Keratinocyte (primary cell): ENCODE results near the gene SLC25A13. TPM values are rescaled to one million over a fixed set of nuclear protein-coding genes. Genes with fewer than 3 reads are reported as not detected.

Experiments
- DNase-seq: peaks from one replicate; pipeline ENCODE4 v3.0.0-alpha.2; 2011; ENCODE audit warnings: low read depth, missing footprints, low spot score
- FAIRE-seq: peaks from 2 replicates; lab custom pipeline; 2011; peaks lifted over from hg19 to GRCh38; lab: Jason Lieb, UNC
- H2AFZ ChIP-seq: 2 replicates; pipeline ENCODE4 v1.6.0; 2012; ENCODE audit warnings: low read length, control low read depth, inconsistent platforms; ENCODE audit not compliant: control insufficient read depth
- H3K27ac ChIP-seq: 2 replicates; pipeline ENCODE4 v1.5.1; 2011; ENCODE audit warnings: low read length; ENCODE audit not compliant: control insufficient read depth, insufficient read depth
- H3K27me3 ChIP-seq: 3 replicates; pipeline ENCODE4 v1.6.0; 2011; ENCODE audit warnings: low read length; ENCODE audit not compliant: control insufficient read depth, insufficient read depth; ENCODE audit errors: extremely low read depth
- H3K36me3 ChIP-seq, 2 experiments: 2 replicates in 1 of 2; 3 replicates in 1 of 2; pipeline ENCODE4 v1.5.1; 2011; ENCODE audit warnings: low read length in 2 of 2, mild to moderate bottlenecking in 1 of 2; ENCODE audit not compliant: control insufficient read depth in 2 of 2, insufficient read depth in 2 of 2; ENCODE audit errors: extremely low read depth in 1 of 2
- H3K4me1 ChIP-seq: 3 replicates; pipeline ENCODE4 v1.5.1; 2011; ENCODE audit warnings: low read length; ENCODE audit not compliant: control insufficient read depth, insufficient read depth; ENCODE audit errors: extremely low read depth
- H3K4me2 ChIP-seq: 3 replicates; pipeline ENCODE4 v1.6.0; 2011; ENCODE audit warnings: low read depth, low read length; ENCODE audit not compliant: control insufficient read depth, insufficient read depth; ENCODE audit errors: extremely low read depth
- H3K4me3 ChIP-seq, 3 experiments: fragments of 200-600 bp in 1 of 3; sonication (generic) in 1 of 3; 2 replicates in 2 of 3; 3 replicates in 1 of 3; pipeline ENCODE4 v1.5.1; 2011 to 2016; ENCODE audit warnings: low read length in 3 of 3, mild to moderate bottlenecking in 3 of 3, control low read depth in 2 of 3, inconsistent platforms in 1 of 3, low read depth in 1 of 3, mixed read lengths in 1 of 3, mixed run types in 1 of 3, moderate library complexity in 1 of 3; ENCODE audit not compliant: control insufficient read depth in 2 of 3, insufficient read depth in 2 of 3; ENCODE audit errors: extremely low read depth in 1 of 3
- H3K79me2 ChIP-seq: 2 replicates; pipeline ENCODE4 v1.6.0; 2012; ENCODE audit warnings: low read length; ENCODE audit not compliant: control insufficient read depth, insufficient read depth
- H3K9ac ChIP-seq: 3 replicates; pipeline ENCODE4 v1.6.0; 2011; ENCODE audit warnings: low read length; ENCODE audit not compliant: control insufficient read depth, insufficient read depth; ENCODE audit errors: extremely low read depth
- H3K9me1 ChIP-seq: 3 replicates; pipeline ENCODE4 v1.6.0; 2011; ENCODE audit warnings: low read length; ENCODE audit not compliant: control insufficient read depth, insufficient read depth; ENCODE audit errors: extremely low read depth
- H3K9me3 ChIP-seq: 2 replicates; pipeline ENCODE4 v1.5.1; 2012; ENCODE audit warnings: low read depth, low read length; ENCODE audit not compliant: control insufficient read depth
- H4K20me1 ChIP-seq: 3 replicates; pipeline ENCODE4 v1.6.0; 2011; ENCODE audit warnings: low read length; ENCODE audit not compliant: control insufficient read depth, insufficient read depth; ENCODE audit errors: extremely low read depth
- EZH2 ChIP-seq: IDR thresholded peaks from one replicate; pipeline ENCODE4 v1.6.1; 2012; ENCODE audit warnings: inconsistent platforms, mild to moderate bottlenecking, low read length, moderate library complexity
- dilution Hi-C: fragments of 300-500 bp; cut with MboI; formaldehyde crosslinking; loops from one replicate; pipeline ENCODE4 v1.7.0; 2020; ENCODE audit warnings: low sequenced_read_pairs; ENCODE audit not compliant: extremely low pct_ligation_motif_present
- polyA plus RNA-seq, 5 experiments: library from polyadenylated mRNA; depleted of rRNA in 3 of 5; stranded (reverse) in 3 of 5; stranded (forward) in 1 of 5; unstranded in 1 of 5; fragments of >200 nt; gene quantifications; 1 replicate in 1 of 5; 2 replicates in 3 of 5; 3 replicates in 1 of 5; pipeline versions ENCODE4 v1.2.1 to v1.2.3, GENCODE V29; 2011 to 2012; ENCODE audit warnings: missing spikeins in 2 of 5, low read depth in 1 of 5, low replicate concordance in 1 of 5
- TF ChIP-seq, protein P1 (sequence below), 3 experiments: IDR thresholded peaks in 1 of 3; conservative IDR thresholded peaks in 1 of 3; optimal IDR thresholded peaks in 1 of 3; 2 replicates in 2 of 3; 3 replicates in 1 of 3; pipeline versions ENCODE3 to v1.5.1; 2011; ENCODE audit warnings: low read length in 3 of 3, mild to moderate bottlenecking in 3 of 3, moderate library complexity in 2 of 3, control low read depth in 1 of 3, inconsistent platforms in 1 of 3; ENCODE audit not compliant: insufficient read depth in 2 of 3; ENCODE audit errors: extremely low read depth in 1 of 3

Gene SLC25A13
- polyA plus RNA-seq, 1 donor (not counting 4 experiments of a cell fraction or from before 2014, with no cell fraction given), result 29.4 TPM

DNA sequence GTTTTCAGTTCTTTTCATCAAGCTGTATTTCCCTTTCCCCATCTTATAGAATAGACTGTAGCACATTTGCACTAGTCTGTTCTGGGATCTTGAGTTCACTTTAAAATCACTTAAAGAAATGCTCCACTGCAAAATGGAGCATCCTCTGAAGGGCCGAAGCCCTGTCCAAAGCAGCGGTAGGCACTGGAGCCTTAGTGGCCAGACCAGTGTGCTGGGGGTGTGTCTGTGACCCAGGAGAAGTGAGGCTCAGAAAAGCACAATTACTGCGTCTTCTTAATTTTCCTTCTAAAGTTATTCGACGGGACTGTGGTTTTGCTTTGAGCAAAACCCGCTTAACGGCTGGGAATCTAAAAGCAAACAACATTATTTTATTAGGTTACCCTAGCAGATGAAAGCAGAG, 205.7 kb downstream of the SLC25A13 start:
- Histone ChIP-seq H3K9ac (no peak overlapping the region), H3K27me3 (no peaks in the 10 kb centered on the region), H3K36me3 (peaks cover 0 to 4% of the 10 kb centered on the region in 2 experiments), H3K79me2 (no peaks in the 10 kb centered on the region), H3K9me3 (no peaks in the 10 kb centered on the region), H3K4me2 (no peak overlapping the region), H2AFZ (no peak overlapping the region), H3K4me1 (no peaks in the 10 kb centered on the region), H4K20me1 (no peaks in the 10 kb centered on the region), H3K4me3 (no peak overlapping the region), H3K27ac (no peak overlapping the region), H3K9me1 (no peaks in the 10 kb centered on the region)
- no peak for TF ChIP-seq EZH2
- TF ChIP-seq, protein P1, sequence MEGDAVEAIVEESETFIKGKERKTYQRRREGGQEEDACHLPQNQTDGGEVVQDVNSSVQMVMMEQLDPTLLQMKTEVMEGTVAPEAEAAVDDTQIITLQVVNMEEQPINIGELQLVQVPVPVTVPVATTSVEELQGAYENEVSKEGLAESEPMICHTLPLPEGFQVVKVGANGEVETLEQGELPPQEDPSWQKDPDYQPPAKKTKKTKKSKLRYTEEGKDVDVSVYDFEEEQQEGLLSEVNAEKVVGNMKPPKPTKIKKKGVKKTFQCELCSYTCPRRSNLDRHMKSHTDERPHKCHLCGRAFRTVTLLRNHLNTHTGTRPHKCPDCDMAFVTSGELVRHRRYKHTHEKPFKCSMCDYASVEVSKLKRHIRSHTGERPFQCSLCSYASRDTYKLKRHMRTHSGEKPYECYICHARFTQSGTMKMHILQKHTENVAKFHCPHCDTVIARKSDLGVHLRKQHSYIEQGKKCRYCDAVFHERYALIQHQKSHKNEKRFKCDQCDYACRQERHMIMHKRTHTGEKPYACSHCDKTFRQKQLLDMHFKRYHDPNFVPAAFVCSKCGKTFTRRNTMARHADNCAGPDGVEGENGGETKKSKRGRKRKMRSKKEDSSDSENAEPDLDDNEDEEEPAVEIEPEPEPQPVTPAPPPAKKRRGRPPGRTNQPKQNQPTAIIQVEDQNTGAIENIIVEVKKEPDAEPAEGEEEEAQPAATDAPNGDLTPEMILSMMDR (optimal IDR thresholded peaks at IDR 0.05 in 1 of 3, IDR thresholded peaks at IDR 0.05 in 1 of 3, conservative IDR thresholded peaks at IDR 0.05 in 1 of 3; ENCODE audit: extremely low read depth in 1 of 3, insufficient read depth in 2 of 3, low read length in 3 of 3), result no peak
- DNase-seq (no peak), FAIRE-seq (no peak)
- dilution Hi-C loops, result no loop called here

GRCh38 chr7:96114190-96114589, 207.7 kb downstream of the SLC25A13 start:
- no peaks in the 10 kb centered on the region for H3K79me2 ChIP-seq
- H4K20me1 ChIP-seq, result no peaks in the 10 kb centered on the region
- dilution Hi-C loops, result no loop called here
- no peaks in the 10 kb centered on the region for H3K27me3 ChIP-seq
- no peaks in the 10 kb centered on the region for H3K9me3 ChIP-seq
- no peak overlapping the region for H2AFZ ChIP-seq
- no peaks in the 10 kb centered on the region for H3K9me1 ChIP-seq
- DNase-seq, result no peak
- H3K4me2 ChIP-seq, result no peak overlapping the region
- no peaks in the 10 kb centered on the region for H3K36me3 ChIP-seq
- TF ChIP-seq EZH2, result no peak
- TF ChIP-seq, protein P1 (optimal IDR thresholded peaks at IDR 0.05 in 1 of 3, IDR thresholded peaks at IDR 0.05 in 1 of 3, conservative IDR thresholded peaks at IDR 0.05 in 1 of 3; ENCODE audit: extremely low read depth in 1 of 3, insufficient read depth in 2 of 3, low read length in 3 of 3), result no peak
- no peak for FAIRE-seq
- no peak overlapping the region for H3K9ac ChIP-seq
- H3K4me1 ChIP-seq, result no peaks in the 10 kb centered on the region
- H3K27ac ChIP-seq, result no peak overlapping the region
- H3K4me3 ChIP-seq, result no peak overlapping the region
